MM.1S (cell line): Measurements from ENCODE around the gene ATP8B4.

Experiments
- EZH2 ChIP-seq: fragments of 300-600 bp; sonication (generic); optimal IDR thresholded peaks from 2 replicates; pipeline ENCODE3; 2017; ENCODE audit warnings: low read depth, mild to moderate bottlenecking, antibody characterized with exemption, low read length, mixed read lengths
- EZH2phosphoT487 ChIP-seq: fragments of 300-600 bp; sonication (generic); IDR thresholded peaks from 2 replicates; pipeline ENCODE4 v1.6.1; 2018; ENCODE audit warnings: antibody characterized with exemption, low read length
- TF ChIP-seq, protein P1 (sequence below): fragments of 300-600 bp; sonication (generic); IDR thresholded peaks from 2 replicates; pipeline ENCODE4 v1.5.1; 2016; ENCODE audit warnings: antibody characterized with exemption, low read length, mixed read lengths

DNA sequence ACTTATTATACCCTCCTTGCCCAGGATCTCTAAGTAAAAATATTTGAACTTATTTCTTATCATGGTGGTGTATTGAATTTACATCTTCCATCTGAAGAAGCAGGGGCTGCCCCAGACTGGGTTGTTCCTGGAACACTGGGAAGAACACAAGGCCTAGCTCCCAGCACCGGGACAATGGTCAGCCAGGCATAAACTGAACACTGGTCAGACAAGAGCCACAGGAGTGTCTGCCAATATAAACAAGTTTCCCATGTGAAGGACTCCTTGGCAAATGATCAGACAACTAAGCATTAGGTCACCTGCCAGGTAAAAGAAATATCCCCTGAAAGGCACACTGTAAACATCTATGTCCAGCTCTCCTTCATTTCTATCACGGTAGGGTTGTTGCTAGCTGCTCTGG is 172.4 kb downstream of the ATP8B4 start:
- TF ChIP-seq, protein P1, sequence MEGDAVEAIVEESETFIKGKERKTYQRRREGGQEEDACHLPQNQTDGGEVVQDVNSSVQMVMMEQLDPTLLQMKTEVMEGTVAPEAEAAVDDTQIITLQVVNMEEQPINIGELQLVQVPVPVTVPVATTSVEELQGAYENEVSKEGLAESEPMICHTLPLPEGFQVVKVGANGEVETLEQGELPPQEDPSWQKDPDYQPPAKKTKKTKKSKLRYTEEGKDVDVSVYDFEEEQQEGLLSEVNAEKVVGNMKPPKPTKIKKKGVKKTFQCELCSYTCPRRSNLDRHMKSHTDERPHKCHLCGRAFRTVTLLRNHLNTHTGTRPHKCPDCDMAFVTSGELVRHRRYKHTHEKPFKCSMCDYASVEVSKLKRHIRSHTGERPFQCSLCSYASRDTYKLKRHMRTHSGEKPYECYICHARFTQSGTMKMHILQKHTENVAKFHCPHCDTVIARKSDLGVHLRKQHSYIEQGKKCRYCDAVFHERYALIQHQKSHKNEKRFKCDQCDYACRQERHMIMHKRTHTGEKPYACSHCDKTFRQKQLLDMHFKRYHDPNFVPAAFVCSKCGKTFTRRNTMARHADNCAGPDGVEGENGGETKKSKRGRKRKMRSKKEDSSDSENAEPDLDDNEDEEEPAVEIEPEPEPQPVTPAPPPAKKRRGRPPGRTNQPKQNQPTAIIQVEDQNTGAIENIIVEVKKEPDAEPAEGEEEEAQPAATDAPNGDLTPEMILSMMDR: no peak
- TF ChIP-seq EZH2 (no peak), EZH2phosphoT487 (no peak)
